ENCODE data around the gene NEK2.

DNA sequence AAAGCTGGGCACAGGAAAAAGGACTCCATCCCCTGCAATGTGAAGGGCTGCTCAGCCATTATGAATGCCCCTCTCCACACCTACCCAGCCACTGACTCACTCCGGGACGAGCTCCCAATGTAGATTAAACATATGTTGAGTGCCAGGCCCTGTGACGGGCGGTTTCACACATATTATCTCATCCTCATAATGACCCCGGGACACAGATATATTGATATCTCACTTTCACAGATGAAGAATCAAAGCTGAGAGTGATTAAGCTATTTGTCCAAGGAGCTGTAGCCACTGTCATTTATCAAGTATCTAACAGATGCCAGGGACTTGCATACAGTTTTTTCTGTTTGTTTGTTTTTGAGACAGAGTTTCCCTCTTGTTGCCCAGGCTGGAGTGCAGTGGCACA lies 61.5 kb downstream of the NEK2 start:
- TF ChIP-seq, protein P1, sequence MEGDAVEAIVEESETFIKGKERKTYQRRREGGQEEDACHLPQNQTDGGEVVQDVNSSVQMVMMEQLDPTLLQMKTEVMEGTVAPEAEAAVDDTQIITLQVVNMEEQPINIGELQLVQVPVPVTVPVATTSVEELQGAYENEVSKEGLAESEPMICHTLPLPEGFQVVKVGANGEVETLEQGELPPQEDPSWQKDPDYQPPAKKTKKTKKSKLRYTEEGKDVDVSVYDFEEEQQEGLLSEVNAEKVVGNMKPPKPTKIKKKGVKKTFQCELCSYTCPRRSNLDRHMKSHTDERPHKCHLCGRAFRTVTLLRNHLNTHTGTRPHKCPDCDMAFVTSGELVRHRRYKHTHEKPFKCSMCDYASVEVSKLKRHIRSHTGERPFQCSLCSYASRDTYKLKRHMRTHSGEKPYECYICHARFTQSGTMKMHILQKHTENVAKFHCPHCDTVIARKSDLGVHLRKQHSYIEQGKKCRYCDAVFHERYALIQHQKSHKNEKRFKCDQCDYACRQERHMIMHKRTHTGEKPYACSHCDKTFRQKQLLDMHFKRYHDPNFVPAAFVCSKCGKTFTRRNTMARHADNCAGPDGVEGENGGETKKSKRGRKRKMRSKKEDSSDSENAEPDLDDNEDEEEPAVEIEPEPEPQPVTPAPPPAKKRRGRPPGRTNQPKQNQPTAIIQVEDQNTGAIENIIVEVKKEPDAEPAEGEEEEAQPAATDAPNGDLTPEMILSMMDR (IDR thresholded peaks at IDR 0.05; ENCODE audit: insufficient read depth, low read length, poor library complexity, severe bottlenecking): no peak
- no peak for TF ChIP-seq EZH2phosphoT487 (conservative IDR thresholded peaks at IDR 0.05; ENCODE audit: low read length)

All from SU-DHL-6 (cell line).